B cell (primary cell): ENCODE measurements around the gene NABP1. TPM values are rescaled to one million over a fixed set of nuclear protein-coding genes. Genes with fewer than 3 reads are reported as not detected.

ENCODE experiments used
- ATAC-seq: fragments of 200-7000 bp; cut with Tn5 transposase; one replicate; pipeline ENCODE4 v1.10.0; 2021; ENCODE audit warnings: low read depth, mild to moderate bottlenecking, moderate number of reproducible peaks, moderate library complexity
- CTCF ChIA-PET: fragments of 350-600 bp; sonication (Branson Sonifier 250); formaldehyde crosslinking; loops from one replicate; lab custom pipeline; 2021; ENCODE audit warnings: antibody characterized with exemption, inconsistent platforms; lab: Charles Lee
- POLR2A ChIA-PET: fragments of 350-600 bp; sonication (Branson Sonifier 250); formaldehyde crosslinking; loops from one replicate; lab custom pipeline; 2021; ENCODE audit warnings: antibody characterized with exemption; lab: Charles Lee
- DNase-seq: peaks from one replicate; pipeline ENCODE4 v3.0.0; 2013
- H2AFZ ChIP-seq: 2 replicates; pipeline ENCODE4 v1.6.1; 2012; ENCODE audit warnings: mild to moderate bottlenecking, low read depth, low read length; ENCODE audit not compliant: insufficient read depth, poor library complexity, severe bottlenecking
- H3K27ac ChIP-seq, 2 donors: 1 replicate in 1 of 2; 2 replicates in 1 of 2; pipeline ENCODE4 v1.5.1; 2012 to 2013; ENCODE audit warnings: low read length in 2 of 2, mild to moderate bottlenecking in 2 of 2, moderate library complexity in 1 of 2
- H3K27me3 ChIP-seq, 4 experiments: fragments of 200-600 bp in 1 of 4; sonication (generic) in 1 of 4; replicated peaks in 1 of 4; 1 replicate in 2 of 4; 2 replicates in 2 of 4; pipeline versions ENCODE4 v1.6.1 to v1.7.0; 2013 to 2016; ENCODE audit warnings: low read length in 3 of 4, mild to moderate bottlenecking in 2 of 4, mixed read lengths in 1 of 4, moderate library complexity in 1 of 4; ENCODE audit not compliant: insufficient read depth in 4 of 4, control insufficient read depth in 3 of 4; ENCODE audit errors: control extremely low read depth in 1 of 4
- H3K36me3 ChIP-seq, 2 experiments: replicated peaks in 1 of 2; 1 replicate in 1 of 2; 2 replicates in 1 of 2; pipeline versions ENCODE4 v1.6.1 to v1.7.1; 2013; ENCODE audit warnings: low read length in 1 of 2; ENCODE audit not compliant: insufficient read depth in 2 of 2, control insufficient read depth in 1 of 2; ENCODE audit errors: control extremely low read depth in 1 of 2, extremely low read depth in 1 of 2
- H3K4me1 ChIP-seq, 2 donors: fragments of 200-600 bp in 1 of 2; sonication (generic) in 1 of 2; 1 replicate in 1 of 2; 2 replicates in 1 of 2; pipeline versions ENCODE4 v1.5.1 to v1.6.1; 2013 to 2017; ENCODE audit warnings: low read length in 2 of 2; ENCODE audit not compliant: control insufficient read depth in 2 of 2, insufficient read depth in 2 of 2
- H3K4me2 ChIP-seq: replicated peaks from 2 replicates; pipeline ENCODE3; 2012; ENCODE audit warnings: mild to moderate bottlenecking, low read depth, low read length; ENCODE audit not compliant: poor library complexity, severe bottlenecking
- H3K4me3 ChIP-seq, 5 experiments: fragments of 200-600 bp in 1 of 5; sonication (generic) in 1 of 5; 1 replicate in 3 of 5; 2 replicates in 2 of 5; pipeline versions ENCODE4 v1.5.1 to v1.7.0; 2011 to 2016; ENCODE audit warnings: low read length in 4 of 5, mild to moderate bottlenecking in 4 of 5, low read depth in 2 of 5, control low read depth in 1 of 5, moderate library complexity in 1 of 5; ENCODE audit not compliant: insufficient read depth in 1 of 5; ENCODE audit errors: control extremely low read depth in 1 of 5, extremely low read depth in 1 of 5
- H3K79me2 ChIP-seq: fragments of 200-600 bp; sonication (generic); one replicate; pipeline ENCODE4 v1.6.0; 2016; ENCODE audit warnings: low read length; ENCODE audit not compliant: control insufficient read depth, insufficient read depth
- H3K9ac ChIP-seq: fragments of 200-600 bp; sonication (generic); 2 replicates; pipeline ENCODE4 v1.6.1; 2017; ENCODE audit warnings: mild to moderate bottlenecking, low read length, moderate library complexity
- H3K9me3 ChIP-seq, 3 donors: one replicate each; pipeline versions ENCODE4 v1.6.1 to v1.7.1; 2013; ENCODE audit warnings: low read length in 2 of 3; ENCODE audit not compliant: control insufficient read depth in 2 of 3, insufficient read depth in 1 of 3; ENCODE audit errors: control extremely low read depth in 1 of 3
- H4K20me1 ChIP-seq: 2 replicates; pipeline ENCODE4 v1.6.0; 2012; ENCODE audit warnings: mild to moderate bottlenecking, low read length; ENCODE audit not compliant: insufficient read depth, control insufficient read depth, poor library complexity, severe bottlenecking
- H3K27ac Mint-ChIP-seq: one replicate; pipeline ENCODE4 v1.8.0; 2021; ENCODE audit warnings: mixed read lengths
- H3K27me3 Mint-ChIP-seq: one replicate; pipeline ENCODE4 v1.8.0; 2021; ENCODE audit warnings: mixed read lengths
- H3K4me1 Mint-ChIP-seq: one replicate; pipeline ENCODE4 v1.8.0; 2021; ENCODE audit warnings: mixed read lengths
- H3K4me3 Mint-ChIP-seq: one replicate; pipeline ENCODE4 v1.8.0; 2021; ENCODE audit warnings: mixed read lengths
- H3K9me3 Mint-ChIP-seq: one replicate; pipeline ENCODE4 v1.8.0; 2022; ENCODE audit warnings: mixed read lengths; ENCODE audit not compliant: insufficient read depth
- CTCF ChIP-seq: fragments of 200-600 bp; IDR thresholded peaks from one replicate; pipeline ENCODE4 v1.8.0; 2022; ENCODE audit warnings: antibody characterized with exemption, mild to moderate bottlenecking
- EZH2 ChIP-seq: IDR thresholded peaks from 2 replicates; pipeline ENCODE4 v1.6.1; 2012; ENCODE audit warnings: borderline replicate concordance, low read depth, mild to moderate bottlenecking, moderate library complexity, low read length; ENCODE audit not compliant: insufficient read depth, poor library complexity, severe bottlenecking
- WGBS: methylation state at CpG from one replicate; pipeline ENCODE4 v1.1.5; 2013; ENCODE audit warnings: missing lambda C conversion rate; ENCODE audit not compliant: insufficient coverage; 5-methylcytosine and 5-hydroxymethylcytosine counted together
- intact Hi-C: fragments of 100-400 bp; cut with micrococcal nuclease; formaldehyde crosslinking; loops from one replicate; pipeline ENCODE4 v1.10.0; 2022
- polyA plus RNA-seq: library from polyadenylated mRNA; depleted of rRNA; stranded (reverse); fragments of >200 nt; gene quantifications from 2 replicates; pipeline ENCODE4 v1.2.3, GENCODE V29; 2012
- total RNA-seq, 2 donors: library from RNA; stranded (reverse); fragments of 120-200 nt in 1 of 2; gene quantifications; 1 replicate in 1 of 2; 2 replicates in 1 of 2; pipeline versions ENCODE4 v1.2.3 to v1.2.4, GENCODE V29; 2013 to 2022

Gene NABP1
- total and polyA plus RNA-seq, 2 donors (not counting 1 experiment from before 2014, with no cell fraction given), result 7.2 to 56.4 TPM

GRCh38 chr2:191693778-191694177 is 15.8 kb downstream of the NABP1 start:
- Mint-ChIP-seq H3K27me3 (no peaks in the 10 kb centered on the region), H3K27ac (no peak overlapping the region), H3K9me3 (no peaks in the 10 kb centered on the region), H3K4me3 (no peak overlapping the region), H3K4me1 (peaks cover 9% of the 10 kb centered on the region)
- no peak for DNase-seq
- Histone ChIP-seq H3K4me1 (peaks cover 0 to 4% of the 10 kb centered on the region in 2 donors), H3K9me3 (no peaks in the 10 kb centered on the region), H3K4me3 (no peak overlapping the region), H4K20me1 (no peaks in the 10 kb centered on the region), H3K36me3 (peaks cover 4 to 9% of the 10 kb centered on the region in 2 experiments), H3K4me2 (no peak overlapping the region), H3K79me2 (no peaks in the 10 kb centered on the region), H3K9ac (no peak overlapping the region), H3K27ac (no peak overlapping the region), H3K27me3 (no peaks in the 10 kb centered on the region), H2AFZ (no peak overlapping the region)
- no CpG with 5 or more reads among the region's 1 CpG for WGBS
- ATAC-seq, result no peak
- ChIA-PET POLR2A (no interaction called here), CTCF (interaction anchor here (2.9 to 3.1 kb wide), 2 partner anchors 125 to 138 kb away, joined by 20 to 21 read pairs; no protein-coding TSS in a partner anchor)
- TF ChIP-seq CTCF (no peak), EZH2 (no peak)
- intact Hi-C loops, result no loop called here

GRCh38 chr2:191696001-191696400 is 18.1 kb downstream of the NABP1 start:
- TF ChIP-seq CTCF (no peak), EZH2 (no peak)
- Histone ChIP-seq H3K9ac (no peak overlapping the region), H3K27me3 (no peaks in the 10 kb centered on the region), H3K4me1 (peaks cover 0 to under 1% of the 10 kb centered on the region in 2 donors), H4K20me1 (no peaks in the 10 kb centered on the region), H3K4me2 (no peak overlapping the region), H3K36me3 (peaks cover 4 to 9% of the 10 kb centered on the region in 2 experiments), H3K27ac (no peak overlapping the region), H3K4me3 (no peak overlapping the region), H2AFZ (no peak overlapping the region), H3K9me3 (peaks cover 0 to 1% (median 0%) of the 10 kb centered on the region in 3 donors), H3K79me2 (no peaks in the 10 kb centered on the region)
- Mint-ChIP-seq H3K4me1 (peaks cover 4% of the 10 kb centered on the region), H3K27me3 (no peaks in the 10 kb centered on the region), H3K9me3 (no peaks in the 10 kb centered on the region), H3K27ac (no peak overlapping the region), H3K4me3 (no peak overlapping the region)
- ChIA-PET CTCF (interaction anchor here (1.0 to 3.9 kb wide), 4 partner anchors 12 to 141 kb away, joined by 3 to 32 read pairs (median 10); no protein-coding TSS in a partner anchor), POLR2A (no interaction called here)
- intact Hi-C loops, result no loop called here
- DNase-seq, result no peak
- ATAC-seq, result no peak
